NCI-H1092 (cell line): ENCODE measurements around the gene GNB5.

ENCODE experiments used
- DNase-seq: peaks from one replicate; lab custom pipeline; 2025; lab: John Stamatoyannopoulos, UW

Gene GNB5

DNA sequence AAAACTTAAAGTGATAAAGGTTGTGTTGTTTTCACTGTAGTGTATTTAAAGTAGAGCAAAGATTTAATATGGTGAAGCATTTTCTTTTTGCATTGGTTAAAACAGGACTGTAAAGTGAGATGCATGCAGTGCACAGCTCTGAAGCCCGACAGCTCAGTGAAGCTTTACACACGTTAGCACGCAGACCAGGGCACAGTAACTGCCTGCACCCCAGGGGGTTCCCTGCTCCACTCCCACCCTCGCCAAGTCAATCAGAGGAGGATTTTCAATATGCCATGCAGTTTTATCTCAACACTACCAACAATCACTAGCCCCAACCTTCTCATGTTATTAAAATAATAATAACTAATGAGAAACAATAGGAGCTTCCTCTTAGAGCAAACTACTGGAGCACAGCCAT lies 50.5 kb downstream of the GNB5 start:
- DNase-seq, result no peak

DNA sequence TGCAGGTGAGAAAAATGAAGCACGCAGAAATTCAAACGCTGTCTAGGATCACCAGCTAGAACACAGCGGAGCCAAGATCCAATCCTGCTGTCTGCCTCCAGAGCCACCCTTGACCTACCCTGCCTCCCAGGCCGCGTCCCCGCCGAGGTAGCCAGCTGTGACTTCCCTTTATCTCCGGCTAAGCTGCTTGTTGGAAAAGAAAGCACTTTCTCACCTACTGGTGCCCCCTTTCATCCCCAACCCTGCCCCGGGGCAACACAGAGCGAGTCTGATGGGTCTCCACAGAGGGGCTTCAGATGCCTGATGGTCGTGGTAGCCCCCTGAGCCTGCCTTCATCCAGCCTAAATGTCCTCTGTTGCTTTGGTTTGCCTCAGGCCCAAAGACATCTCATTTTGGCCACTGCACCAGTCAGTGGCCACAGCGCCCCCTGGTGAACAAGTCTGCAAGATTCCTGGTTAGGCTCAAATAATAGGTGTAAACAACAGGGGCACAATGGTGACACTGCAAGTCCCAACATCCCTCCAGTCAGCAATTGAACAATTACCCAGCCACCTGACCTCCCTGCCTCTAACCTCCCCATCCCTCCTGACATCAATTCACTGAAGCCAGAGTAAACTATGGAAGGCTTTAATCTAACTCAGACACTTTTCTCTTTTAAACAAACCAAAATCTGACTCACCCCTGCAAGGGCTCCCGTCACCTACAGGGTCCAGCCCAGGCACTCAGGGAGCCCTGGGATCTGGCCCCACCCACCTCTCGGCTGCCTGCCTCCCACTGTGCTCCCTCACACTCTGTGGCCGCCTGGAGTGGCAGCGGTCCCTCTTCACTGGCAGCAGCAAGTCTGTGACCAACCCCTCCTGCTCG lies 51.4 kb downstream of the GNB5 start:
- peak; percentile 47 for DNase-seq

DNA sequence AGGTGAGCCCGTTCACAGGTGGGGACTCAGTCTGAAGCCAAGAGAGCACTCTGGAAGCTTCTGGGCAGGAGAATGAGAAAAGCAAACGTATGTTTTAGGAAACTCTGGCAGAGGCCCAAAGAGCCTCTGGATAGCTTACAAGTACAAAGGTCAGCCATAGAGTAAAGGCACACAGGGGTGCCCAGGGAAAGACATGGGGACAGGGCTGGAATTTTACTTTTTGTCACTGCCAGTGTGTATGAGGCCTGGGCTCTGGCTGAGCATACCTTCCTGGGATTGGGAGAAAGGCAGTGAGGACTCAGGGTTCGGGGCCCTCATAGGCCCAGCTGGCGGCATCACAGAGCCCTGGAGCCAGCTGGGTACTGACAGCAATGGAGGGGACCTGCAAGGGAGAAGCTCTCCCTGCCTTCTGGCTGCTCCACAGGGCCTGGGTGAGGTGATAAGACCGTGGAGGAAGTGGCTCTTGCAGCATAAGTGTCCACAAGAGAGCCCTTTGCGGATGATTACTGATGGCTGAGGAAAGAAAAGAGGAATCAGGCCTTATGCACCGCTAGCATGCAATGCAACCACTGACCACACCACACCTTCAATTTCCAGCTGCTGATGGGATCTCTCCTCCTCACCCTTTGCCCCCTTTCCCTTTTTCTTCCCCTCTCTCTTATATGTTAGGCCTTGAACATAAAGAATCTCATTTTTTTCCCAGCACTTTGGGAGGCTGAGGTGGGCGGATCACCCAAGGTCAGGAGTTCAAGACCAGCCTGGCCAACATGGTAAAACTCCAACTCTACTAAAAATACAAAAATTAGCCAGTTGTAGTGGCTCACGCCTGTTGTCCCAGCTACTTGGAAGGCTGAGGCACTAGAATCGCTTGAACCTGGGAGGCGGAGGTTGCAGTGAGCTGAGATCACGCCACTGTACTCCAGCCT lies 53.5 kb downstream of the GNB5 start:
- no peak for DNase-seq

DNA sequence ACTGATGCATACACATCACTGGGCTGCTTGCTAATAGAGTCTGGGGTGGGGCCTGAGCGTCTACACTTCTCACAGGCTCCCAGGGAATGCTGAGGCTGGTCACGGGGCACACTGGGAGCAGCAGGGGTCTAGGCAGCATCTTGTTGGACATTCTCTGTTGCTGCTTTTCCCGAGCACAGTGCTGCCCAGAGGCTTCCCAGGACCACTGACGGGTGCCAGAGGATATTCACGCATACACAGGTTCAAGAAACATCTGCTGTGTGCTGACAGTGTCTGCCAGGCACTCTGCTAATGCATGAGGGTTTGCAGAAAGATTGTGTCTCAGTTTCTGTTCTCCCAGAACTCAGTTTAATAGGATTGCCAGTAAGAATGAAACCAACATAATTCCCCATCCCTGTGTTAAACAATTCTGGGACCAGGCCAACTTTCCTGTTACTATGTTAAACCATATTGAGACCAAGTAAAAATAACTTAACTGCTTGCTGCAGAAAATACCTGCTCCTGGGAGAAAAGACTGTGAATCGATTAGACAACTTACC lies 54.7 kb downstream of the GNB5 start:
- no peak for DNase-seq

DNA sequence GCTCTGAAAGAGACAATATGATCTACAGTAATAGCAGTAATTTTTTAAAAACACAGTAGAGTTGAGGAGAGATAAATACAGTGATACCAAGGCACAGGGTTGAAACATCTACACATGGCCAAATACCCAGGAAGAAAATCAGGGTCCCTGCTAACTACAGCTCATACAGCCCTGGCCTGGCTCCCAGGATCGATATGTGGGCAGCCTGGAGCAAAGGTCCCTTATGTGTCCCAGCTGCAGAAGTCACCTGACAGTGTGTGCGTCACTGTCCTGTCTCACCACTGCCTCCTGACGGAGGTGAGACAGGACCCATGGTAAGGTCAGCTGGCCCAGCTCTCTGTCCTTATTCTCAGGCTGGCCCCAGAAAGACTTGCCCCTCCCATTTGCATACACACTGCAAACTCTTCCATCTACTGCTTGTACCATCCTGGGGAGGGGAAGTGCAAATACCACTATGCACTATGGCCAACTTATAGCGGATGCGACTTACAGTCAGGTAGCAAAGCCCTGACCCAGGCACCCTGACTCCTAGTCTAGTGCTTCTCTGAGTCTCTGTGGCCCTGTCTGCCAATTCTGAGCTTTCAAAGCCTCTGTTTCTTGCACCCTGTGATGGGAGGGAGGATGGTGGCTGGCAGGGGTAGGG lies 56.6 kb downstream of the GNB5 start:
- DNase-seq, result no peak

GRCh38 chr15:52133510-52134220 lies 57.5 kb downstream of the GNB5 start:
- no peak for DNase-seq

GRCh38 chr15:52132066-52132465 lies 59.1 kb downstream of the GNB5 start:
- no peak for DNase-seq

- DNase-seq, result no peak
These were observed 62.6 kb downstream of the GNB5 start for GRCh38 chr15:52128568-52128967.

- no peak for DNase-seq
These were observed 66.8 kb downstream of the GNB5 start for GRCh38 chr15:52124270-52124880.

DNA sequence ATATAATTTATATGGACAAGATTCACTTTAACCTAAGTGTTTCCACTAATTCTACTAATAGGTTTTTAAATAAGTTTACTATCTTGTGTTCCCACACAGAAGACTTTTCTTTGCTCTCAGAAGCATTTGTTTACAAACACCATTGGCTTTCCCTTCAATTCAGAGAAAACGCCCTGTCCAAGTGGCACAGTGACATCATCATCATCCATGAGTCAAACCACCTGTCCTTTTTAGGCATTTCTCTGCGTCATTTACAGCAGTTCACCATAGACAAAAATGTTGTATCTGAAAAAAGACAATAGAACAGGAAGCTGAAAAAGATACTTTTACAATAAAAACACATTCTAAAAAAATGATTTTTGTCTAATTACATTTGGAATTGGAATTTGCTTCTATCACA lies 69.3 kb downstream of the GNB5 start:
- no peak for DNase-seq

- DNase-seq, result no peak
These were observed 70.2 kb downstream of the GNB5 start for GRCh38 chr15:52121006-52121405.

- no peak for DNase-seq
These were observed 70.7 kb downstream of the GNB5 start for GRCh38 chr15:52120488-52120887.

GRCh38 chr15:52118969-52119749 lies 72.0 kb downstream of the GNB5 start:
- DNase-seq, result no peak

- DNase-seq, result no peak
These were observed 73.6 kb downstream of the GNB5 start for GRCh38 chr15:52117549-52117948.

GRCh38 chr15:52115598-52116427 lies 75.4 kb downstream of the GNB5 start:
- no peak for DNase-seq

GRCh38 chr15:52114261-52115055 lies 76.7 kb downstream of the GNB5 start:
- peak; percentile 34 for DNase-seq

DNA sequence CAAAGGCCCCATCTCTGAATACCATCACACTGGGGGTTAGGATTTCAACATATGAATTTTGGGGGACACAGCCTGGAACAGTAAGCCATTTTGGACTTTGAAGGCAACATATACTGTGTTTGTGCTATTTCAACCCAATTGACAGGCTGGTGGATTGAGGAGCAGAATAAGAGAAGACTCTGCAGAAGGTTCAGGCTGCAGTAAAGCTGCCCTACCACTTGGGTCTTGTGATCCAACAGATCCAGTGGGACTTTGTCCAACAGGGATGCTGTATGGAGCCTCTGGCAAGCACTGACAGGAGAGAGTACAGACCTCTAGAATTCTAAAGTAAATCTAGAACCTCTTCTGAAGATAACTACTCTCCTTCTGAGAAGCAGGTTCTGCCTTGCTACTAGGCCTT lies 77.5 kb downstream of the GNB5 start:
- no peak for DNase-seq

DNA sequence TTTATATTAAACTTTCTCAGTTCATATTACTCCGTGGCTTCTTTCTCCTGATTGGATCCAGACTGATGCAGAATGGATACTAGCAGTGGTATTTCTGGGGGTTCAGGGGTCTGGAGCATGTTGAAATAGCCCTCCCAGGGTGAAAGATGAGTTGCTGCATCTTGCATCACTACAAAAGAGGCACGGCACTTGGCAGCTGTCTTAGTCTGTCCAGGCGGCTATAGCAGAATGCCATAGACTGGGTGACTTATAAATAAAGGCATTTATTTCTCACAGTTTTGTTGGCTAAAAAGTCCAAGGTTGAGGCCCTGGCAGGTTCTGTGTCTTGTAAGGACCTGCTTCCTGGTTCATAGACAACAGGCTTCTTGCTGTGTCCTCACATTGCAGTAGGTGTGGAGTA lies 78.0 kb downstream of the GNB5 start:
- DNase-seq, result no peak
